Embryonic facial prominence (tissue), 1 donor: ENCODE results near the gene AKT3.

ENCODE experiments used
- DNase-seq: peaks from one replicate; pipeline ENCODE4 v3.0.0-alpha.2; 2016; ENCODE audit errors: extremely low spot score

AKT3 gene

DNA sequence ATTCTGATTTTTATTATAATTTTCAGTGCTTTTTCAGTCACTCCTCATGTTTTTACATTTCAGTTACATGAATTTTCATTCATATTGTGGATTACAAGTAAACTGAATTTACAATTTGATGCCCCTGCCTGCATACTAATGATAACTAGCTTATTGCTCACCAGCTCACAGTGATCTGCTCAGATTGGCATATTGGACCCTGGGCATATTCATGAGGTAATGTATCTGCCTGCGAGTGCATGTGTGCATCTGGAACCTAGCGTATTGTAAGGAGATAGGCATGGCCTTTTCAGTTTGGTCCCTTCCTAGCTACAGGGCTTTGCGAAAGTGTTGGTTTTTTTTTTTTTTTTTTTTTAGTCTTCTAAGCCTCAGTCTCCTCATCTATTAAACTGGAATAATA is 380.5 kb downstream of the AKT3 start:
- DNase-seq, result no peak

DNA sequence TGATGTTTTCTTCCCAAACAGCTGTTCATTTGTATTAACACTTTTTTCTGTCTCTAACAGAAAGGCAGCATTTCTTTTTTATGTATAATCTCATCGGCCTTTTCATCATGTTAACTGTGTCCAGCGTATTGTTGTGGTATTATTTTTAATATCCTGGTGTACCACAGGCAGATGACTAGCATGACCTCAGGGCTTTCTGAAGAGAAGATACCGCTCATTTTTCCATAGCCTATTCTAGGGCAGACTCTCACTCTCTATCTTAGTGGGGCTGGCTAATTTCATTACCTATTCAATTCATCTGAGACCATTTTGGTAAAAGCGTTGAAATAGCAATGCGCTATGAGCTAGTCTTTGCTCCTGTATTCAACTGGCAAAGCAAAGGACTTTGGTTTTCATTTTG is 384.3 kb downstream of the AKT3 start:
- DNase-seq, result no peak

GRCh38 chr1:243465081-243465480 is 385.0 kb downstream of the AKT3 start:
- no peak for DNase-seq

- DNase-seq, result no peak
Observed at GRCh38 chr1:243462929-243463697, 386.9 kb downstream of the AKT3 start.

DNA sequence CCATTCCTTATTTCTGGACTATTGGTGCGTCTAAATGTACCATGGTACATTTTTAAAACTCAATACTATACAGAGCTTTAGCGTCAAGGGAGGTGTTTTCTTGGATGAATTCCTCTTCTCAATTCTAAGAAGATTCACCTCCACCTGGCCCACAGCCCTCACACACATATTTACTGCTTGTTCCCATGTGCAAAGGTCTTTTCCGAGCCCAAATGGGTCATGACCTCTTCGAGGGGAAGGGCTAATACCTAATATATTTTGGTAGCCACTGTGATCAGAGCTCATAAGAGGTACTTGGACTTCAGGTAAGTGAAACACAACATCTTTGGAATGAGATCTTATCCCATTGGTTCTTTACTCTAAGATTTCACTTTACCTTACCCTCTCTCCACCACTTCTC is 388.3 kb downstream of the AKT3 start:
- no peak for DNase-seq

DNA sequence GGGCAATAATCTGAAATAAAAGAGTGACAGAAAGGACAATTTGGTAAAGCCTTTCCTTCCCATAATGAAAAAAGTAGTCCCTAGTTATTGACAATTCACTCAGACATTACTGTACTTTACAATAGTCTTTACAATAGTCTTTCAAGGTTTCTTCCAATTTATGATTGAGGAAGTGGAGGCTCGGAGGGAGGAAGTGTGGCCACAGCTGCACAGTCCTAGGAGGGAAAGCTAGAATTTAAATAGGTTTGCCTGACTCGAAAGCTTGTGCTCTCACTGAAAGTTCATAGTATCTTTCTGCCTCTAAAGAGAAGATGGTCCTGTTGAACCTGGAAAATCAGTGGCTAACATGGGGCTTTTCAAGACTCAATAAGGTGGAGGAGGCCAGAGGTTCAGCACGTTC is 391.0 kb downstream of the AKT3 start:
- DNase-seq, result no peak

- DNase-seq, result no peak
Observed at GRCh38 chr1:243457363-243457982, 392.6 kb downstream of the AKT3 start.

- no peak for DNase-seq
Observed at GRCh38 chr1:243455760-243456651, 394.0 kb downstream of the AKT3 start.

DNA sequence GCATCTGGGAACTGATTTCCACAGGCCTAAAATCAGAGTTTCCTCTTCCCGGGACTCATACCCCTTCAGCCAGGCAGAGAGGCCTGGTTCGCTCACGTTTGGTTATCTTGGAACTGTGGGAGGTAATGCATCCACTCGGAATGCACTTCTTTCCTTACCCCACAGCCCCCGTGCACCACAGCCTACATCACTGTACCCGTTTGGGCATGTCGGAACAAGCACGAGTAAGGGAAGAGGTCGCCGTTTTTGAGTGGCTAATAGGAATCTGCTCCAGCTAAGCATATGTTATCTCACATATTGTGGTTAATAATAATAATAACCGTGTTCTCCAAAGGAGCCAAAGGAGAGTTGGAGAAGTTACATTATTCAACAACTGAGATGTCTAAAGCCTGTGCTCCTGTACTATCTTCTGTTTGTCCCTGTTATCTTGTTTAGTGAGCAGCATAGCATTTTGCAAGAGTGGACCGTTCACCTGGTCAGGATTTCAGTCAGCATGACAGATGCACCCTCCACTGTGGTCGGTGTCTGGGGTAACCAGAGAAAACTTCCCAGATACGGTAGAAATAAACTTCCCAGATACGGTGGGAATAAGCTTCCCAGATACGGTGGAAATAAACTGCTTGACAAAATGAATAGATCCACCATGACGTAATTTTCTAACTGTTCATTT is 395.6 kb downstream of the AKT3 start:
- DNase-seq, result no peak

- no peak for DNase-seq
Observed at GRCh38 chr1:243452092-243452491, 398.0 kb downstream of the AKT3 start.

GRCh38 chr1:243449373-243449772 is 400.7 kb downstream of the AKT3 start:
- DNase-seq, result no peak

GRCh38 chr1:243447844-243448243 is 402.2 kb downstream of the AKT3 start:
- no peak for DNase-seq

GRCh38 chr1:243447347-243447746 is 402.7 kb downstream of the AKT3 start:
- DNase-seq, result no peak

DNA sequence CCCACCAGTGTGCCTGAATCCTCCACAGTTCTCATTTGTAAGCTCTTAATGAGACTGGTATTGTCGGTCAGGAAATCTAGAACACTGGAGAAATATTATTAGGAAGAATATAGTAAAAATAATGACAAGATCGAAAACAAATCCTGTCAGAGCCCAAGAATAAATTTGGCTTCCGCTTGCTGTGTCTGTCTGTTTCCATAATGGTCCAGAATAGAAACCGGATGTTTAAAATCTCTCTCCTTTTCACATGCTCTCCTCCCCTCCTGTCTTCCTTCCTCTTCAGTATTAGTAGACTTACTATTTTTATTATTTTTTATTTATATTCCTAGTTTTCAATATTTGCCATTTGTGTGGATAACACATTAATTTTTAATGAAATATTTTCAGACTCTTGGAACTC is 406.5 kb downstream of the AKT3 start:
- DNase-seq, result no peak

- DNase-seq, result no peak
Observed at GRCh38 chr1:243441601-243442000, 408.4 kb downstream of the AKT3 start.

GRCh38 chr1:243440406-243440805 is 409.6 kb downstream of the AKT3 start:
- no peak for DNase-seq

GRCh38 chr1:243438815-243439214 is 411.2 kb downstream of the AKT3 start:
- DNase-seq, result no peak
